GM12801 (cell line): Measurements from ENCODE around the gene SPRR4.

ENCODE experiments used
- TF ChIP-seq, protein P1 (sequence below): IDR thresholded peaks from one replicate; pipeline ENCODE4 v1.5.1; 2011; ENCODE audit warnings: control low read depth; ENCODE audit not compliant: insufficient read length; ENCODE audit errors: extremely low read depth

Gene SPRR4

DNA sequence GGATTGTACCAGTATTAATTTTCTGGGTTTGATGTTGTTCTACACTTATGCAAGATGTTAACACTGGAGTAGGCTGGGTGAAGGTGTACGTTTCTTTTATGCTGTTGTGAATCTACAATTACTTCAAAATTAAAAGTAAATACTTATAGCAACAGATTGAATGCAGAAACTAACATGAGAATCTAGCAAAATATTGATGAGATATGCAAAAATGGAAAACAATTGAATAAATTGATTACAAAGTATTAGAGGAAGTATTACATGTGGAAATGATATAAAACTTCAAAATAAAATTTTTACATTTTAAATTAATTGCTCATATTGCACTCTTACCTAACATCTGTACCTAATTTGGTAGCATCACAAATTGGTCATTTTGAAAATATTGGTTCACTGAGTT, 25.4 kb downstream of the SPRR4 start:
- TF ChIP-seq, protein P1, sequence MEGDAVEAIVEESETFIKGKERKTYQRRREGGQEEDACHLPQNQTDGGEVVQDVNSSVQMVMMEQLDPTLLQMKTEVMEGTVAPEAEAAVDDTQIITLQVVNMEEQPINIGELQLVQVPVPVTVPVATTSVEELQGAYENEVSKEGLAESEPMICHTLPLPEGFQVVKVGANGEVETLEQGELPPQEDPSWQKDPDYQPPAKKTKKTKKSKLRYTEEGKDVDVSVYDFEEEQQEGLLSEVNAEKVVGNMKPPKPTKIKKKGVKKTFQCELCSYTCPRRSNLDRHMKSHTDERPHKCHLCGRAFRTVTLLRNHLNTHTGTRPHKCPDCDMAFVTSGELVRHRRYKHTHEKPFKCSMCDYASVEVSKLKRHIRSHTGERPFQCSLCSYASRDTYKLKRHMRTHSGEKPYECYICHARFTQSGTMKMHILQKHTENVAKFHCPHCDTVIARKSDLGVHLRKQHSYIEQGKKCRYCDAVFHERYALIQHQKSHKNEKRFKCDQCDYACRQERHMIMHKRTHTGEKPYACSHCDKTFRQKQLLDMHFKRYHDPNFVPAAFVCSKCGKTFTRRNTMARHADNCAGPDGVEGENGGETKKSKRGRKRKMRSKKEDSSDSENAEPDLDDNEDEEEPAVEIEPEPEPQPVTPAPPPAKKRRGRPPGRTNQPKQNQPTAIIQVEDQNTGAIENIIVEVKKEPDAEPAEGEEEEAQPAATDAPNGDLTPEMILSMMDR: no peak

DNA sequence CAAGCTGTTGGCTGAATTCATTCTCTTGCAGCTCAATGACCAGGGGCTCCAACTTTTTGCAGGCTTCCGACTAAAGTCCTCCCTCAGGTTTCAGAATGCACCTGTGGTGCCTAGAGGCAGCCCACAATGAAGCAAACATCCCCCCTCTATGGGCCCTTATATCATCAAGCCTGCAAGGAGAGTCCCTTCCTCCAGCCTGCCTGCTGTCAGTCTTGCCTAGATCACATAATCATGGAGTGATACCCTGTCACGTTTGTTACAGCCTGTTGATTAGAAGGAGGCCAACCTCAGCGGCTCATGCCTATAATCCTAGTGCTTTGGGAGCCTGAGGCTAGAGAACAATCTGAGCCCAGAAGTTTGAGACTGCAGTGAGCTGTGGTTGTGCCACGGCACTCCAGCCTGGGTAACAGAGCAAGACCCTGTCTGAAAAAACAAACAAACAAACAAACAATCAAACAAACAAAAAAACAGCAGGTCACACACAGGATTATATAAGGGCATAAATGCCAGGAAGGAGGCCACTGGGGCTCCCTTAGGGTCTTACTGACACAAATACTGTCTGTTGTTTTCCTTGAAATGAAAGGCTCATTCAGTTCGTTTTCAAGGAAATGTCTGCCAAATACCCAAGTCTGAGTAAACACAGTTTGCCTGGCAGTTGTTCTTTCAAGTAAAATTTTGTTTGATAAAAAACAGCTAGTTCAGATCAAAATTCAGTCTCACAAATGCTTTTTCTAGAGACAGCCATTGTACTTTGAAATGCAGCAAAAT, 26.4 kb downstream of the SPRR4 start:
- TF ChIP-seq, protein P1: no peak

DNA sequence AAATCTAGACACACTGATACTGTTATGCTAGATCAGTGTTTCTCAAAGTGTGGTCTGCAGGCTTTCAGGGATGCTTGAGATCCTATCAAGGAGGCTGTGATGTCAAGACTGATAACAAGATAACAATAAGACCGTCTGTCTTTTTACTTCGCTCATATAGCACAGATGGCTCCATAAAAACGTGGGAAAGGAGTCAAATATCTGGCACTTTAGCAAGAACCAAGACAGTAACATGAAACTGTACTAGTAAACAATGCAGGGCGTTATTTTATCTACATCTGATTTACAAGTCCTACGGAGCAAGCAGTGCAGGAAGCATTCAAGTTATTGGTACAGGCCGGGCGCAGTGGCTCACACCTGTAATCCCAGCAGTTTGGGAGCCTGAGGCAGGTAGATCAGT, 27.5 kb downstream of the SPRR4 start:
- TF ChIP-seq, protein P1: no peak

DNA sequence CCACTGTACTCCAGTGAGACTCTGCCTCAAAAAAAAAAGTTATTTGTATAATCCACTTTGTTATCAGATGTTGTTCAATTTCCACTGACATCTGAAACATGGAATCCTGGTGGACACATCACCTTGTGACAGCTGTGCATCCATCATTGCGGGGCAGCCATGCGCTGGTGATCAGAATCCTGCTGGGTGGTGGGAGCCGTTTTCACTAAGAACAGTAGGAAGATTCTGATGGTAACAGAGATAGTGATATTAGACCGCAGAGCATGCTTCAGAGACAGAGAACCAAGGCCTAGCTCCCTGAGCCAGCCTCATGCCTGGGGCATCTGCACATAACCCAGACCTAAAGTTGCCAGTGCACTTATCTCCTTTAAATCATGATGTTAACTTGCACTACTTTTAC, 28.0 kb downstream of the SPRR4 start:
- TF ChIP-seq, protein P1: no peak

DNA sequence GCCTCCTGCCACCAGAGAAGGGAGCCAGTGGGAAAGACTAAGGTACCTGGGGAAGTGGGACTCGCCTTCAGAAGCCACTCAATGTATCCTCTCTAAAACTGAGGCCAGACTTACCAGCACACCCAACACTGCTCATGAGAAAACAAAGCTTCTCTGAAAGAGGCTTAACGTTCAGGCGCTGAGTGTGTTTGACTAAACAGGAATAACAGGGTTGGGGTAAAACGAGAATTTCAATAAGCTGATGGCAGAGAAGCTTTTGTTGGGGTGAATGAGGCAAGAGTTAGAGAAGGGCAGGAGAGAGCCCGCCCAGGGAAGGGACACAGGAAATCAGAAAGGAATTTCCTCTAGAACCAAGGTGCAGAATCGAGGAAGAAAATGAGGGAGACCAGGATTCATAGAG, 29.4 kb downstream of the SPRR4 start:
- TF ChIP-seq, protein P1: no peak

DNA sequence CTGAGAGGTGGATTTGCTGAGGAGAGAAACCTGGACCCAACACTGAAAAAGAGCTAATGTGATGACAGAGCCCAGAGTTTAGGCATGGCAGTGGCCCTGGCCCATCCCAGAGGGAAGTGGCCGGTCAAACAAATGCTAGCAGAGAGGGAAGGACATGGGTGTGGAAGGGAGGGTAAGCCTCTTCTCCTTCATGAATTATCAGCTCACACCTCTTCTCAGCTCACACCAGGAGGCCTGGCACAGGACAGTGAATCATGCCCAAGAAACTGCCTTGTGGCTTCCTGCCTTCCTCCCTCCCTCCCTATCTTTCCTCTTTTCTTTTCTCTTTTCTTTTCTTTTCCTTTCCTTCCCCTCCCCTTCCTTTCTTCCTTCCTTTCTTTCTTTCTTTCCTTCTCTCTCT, 29.8 kb downstream of the SPRR4 start:
- TF ChIP-seq, protein P1: no peak

DNA sequence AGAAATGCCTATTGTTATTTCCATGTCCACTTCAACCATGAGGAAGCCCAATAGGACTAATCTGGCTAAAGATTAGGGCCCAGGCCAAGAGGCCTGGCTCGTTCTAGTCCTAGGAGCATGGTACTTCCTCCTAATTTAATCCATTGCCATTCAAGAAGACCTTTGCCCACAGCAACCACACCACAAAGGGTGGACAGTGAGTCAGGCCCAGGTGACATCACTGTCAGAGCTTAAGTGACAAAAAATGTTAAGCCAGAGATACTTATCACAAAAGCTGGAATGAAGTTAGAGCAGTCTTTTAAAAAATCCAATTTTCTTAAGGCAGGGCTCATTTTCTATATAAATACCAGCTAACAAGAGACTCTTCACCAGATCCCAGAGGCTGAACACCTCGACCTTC, 30.9 kb downstream of the SPRR4 start, which contains the start of gene SPRR3:
TSS of gene SPRR3 (plus strand) at position 368 of the 400 bp plus-strand sequence. CDS start 1,272 bp downstream, outside the sequence.
- TF ChIP-seq, protein P1: no peak
